NOMO-1 treated with DMSO at 0.1 percent for 48 hours (cell line): Measurements from ENCODE around the gene FNIP2.
"Not testable (repeated sequence)": the region's sequence is repeated elsewhere in the genome, so short reads cannot be mapped to it uniquely, and the experiment has no call there.

Experiments used
- DNase-seq: peaks from one replicate; lab custom pipeline; 2025; ENCODE audit not compliant: unreplicated experiment; lab: John Stamatoyannopoulos, UW

Gene FNIP2

GRCh38 chr4:158813113-158813512 is 44.3 kb downstream of the FNIP2 start:
- no peak for DNase-seq

GRCh38 chr4:158814207-158814606 is 45.4 kb downstream of the FNIP2 start:
- DNase-seq: no peak

- DNase-seq: no peak
Observed at GRCh38 chr4:158814636-158815330, 46.0 kb downstream of the FNIP2 start.

GRCh38 chr4:158816955-158817354 is 48.1 kb downstream of the FNIP2 start:
- peak; percentile 33 for DNase-seq

- peak; percentile 84 for DNase-seq
Observed at GRCh38 chr4:158817562-158818296, 48.9 kb downstream of the FNIP2 start.

GRCh38 chr4:158818560-158819140 is 49.8 kb downstream of the FNIP2 start:
- DNase-seq: no peak

GRCh38 chr4:158819942-158820786 is 51.3 kb downstream of the FNIP2 start:
- no peak for DNase-seq

GRCh38 chr4:158821228-158821971 is 52.6 kb downstream of the FNIP2 start:
- no peak for DNase-seq

GRCh38 chr4:158822348-158822747 is 53.5 kb downstream of the FNIP2 start:
- no peak for DNase-seq

- DNase-seq: no peak
Observed at GRCh38 chr4:158823461-158823873, 54.6 kb downstream of the FNIP2 start.

- no peak for DNase-seq
Observed at GRCh38 chr4:158824425-158825274, 55.8 kb downstream of the FNIP2 start.

GRCh38 chr4:158825433-158826036 is 56.7 kb downstream of the FNIP2 start:
- DNase-seq: no peak

GRCh38 chr4:158826057-158826456 is 57.2 kb downstream of the FNIP2 start:
- DNase-seq: no peak

- DNase-seq: no peak
Observed at GRCh38 chr4:158826882-158827281, 58.1 kb downstream of the FNIP2 start.

GRCh38 chr4:158827543-158827981 is 58.7 kb downstream of the FNIP2 start:
- DNase-seq: no peak

- DNase-seq: not testable (repeated sequence)
Observed at GRCh38 chr4:158828151-158828550, 59.3 kb downstream of the FNIP2 start.

GRCh38 chr4:158829254-158829653 is 60.4 kb downstream of the FNIP2 start:
- no peak for DNase-seq

- DNase-seq: no peak
Observed at GRCh38 chr4:158833602-158834001, 64.8 kb downstream of the FNIP2 start.
